Esophagus muscularis mucosa (tissue), 4 donors: ENCODE results near the gene ZSCAN5A. TPM values are rescaled to one million over a fixed set of nuclear protein-coding genes. Genes with fewer than 3 reads are reported as not detected.
A peak's percentile ranks its signal among the peaks of the same experiment; 100 is the strongest.
"Not testable (repeated sequence)": the region's sequence is repeated elsewhere in the genome, so short reads cannot be mapped to it uniquely, and the experiment has no call there.

Experiments used
- DNase-seq: peaks from one replicate; pipeline ENCODE4 v3.0.0-alpha.2; 2017; ENCODE audit errors: extremely low spot score
- H3K27ac ChIP-seq, 4 donors: fragments of 200-600 bp; sonication (generic); replicated peaks in 1 of 4; 1 replicate in 3 of 4; 2 replicates in 1 of 4; pipeline ENCODE4 v1.5.1; 2016 to 2019; ENCODE audit warnings: mild to moderate bottlenecking in 1 of 4
- H3K27me3 ChIP-seq, 4 donors: fragments of 200-600 bp; sonication (generic); one replicate each; pipeline versions ENCODE4 v1.5.1 to v1.6.0; 2016 to 2019
- H3K36me3 ChIP-seq, 4 donors: fragments of 200-600 bp; sonication (generic); one replicate each; pipeline ENCODE4 v1.5.1; 2016 to 2019
- H3K4me1 ChIP-seq, 4 donors: fragments of 200-600 bp; sonication (generic); one replicate each; pipeline ENCODE4 v1.5.1; 2016 to 2019
- H3K4me3 ChIP-seq, 4 donors: fragments of 200-600 bp; sonication (generic); 1 replicate in 2 of 4; 2 replicates in 2 of 4; pipeline ENCODE4 v1.5.1; 2016 to 2019; ENCODE audit warnings: mild to moderate bottlenecking in 4 of 4, moderate library complexity in 1 of 4
- H3K9me3 ChIP-seq, 4 donors: fragments of 200-600 bp; sonication (generic); 1 replicate in 3 of 4; 2 replicates in 1 of 4; pipeline ENCODE4 v1.5.1; 2016 to 2019
- EP300 ChIP-seq: sonication (generic); formaldehyde crosslinking; IDR thresholded peaks from one replicate; pipeline ENCODE4 v1.6.1; 2017; ENCODE audit warnings: antibody characterized with exemption
- POLR2A ChIP-seq: fragments of 450-650 bp; IDR thresholded peaks from one replicate; pipeline ENCODE4 v1.6.1; 2017; ENCODE audit warnings: antibody characterized with exemption, moderate library complexity, mild to moderate bottlenecking, low read depth
- POLR2AphosphoS5 ChIP-seq, 2 donors: sonication (generic); formaldehyde crosslinking; IDR thresholded peaks; one replicate each; pipeline ENCODE4 v1.6.1; 2017; ENCODE audit warnings: antibody characterized with exemption in 2 of 2
- WGBS: methylation state at CpG from one replicate; pipeline ENCODE4 v1.1.5; 2018; 5-methylcytosine and 5-hydroxymethylcytosine counted together
- intact Hi-C: fragments of 100-400 bp; cut with DNase I; formaldehyde crosslinking; loops from one replicate; pipeline ENCODE4 v1.15.1; 2023
- total RNA-seq, 4 donors: library from RNA; depleted of rRNA; stranded (reverse); fragments of >200 nt; gene quantifications; one replicate each; pipeline versions ENCODE4 v1.1.0 to v1.2.1, GENCODE V29; 2016
- TF ChIP-seq, protein P1 (sequence below), 3 experiments: fragments of 200-600 bp in 2 of 3; fragments of 450-650 bp in 1 of 3; sonication (generic) in 2 of 3; IDR thresholded peaks; one replicate each; pipeline ENCODE4 v1.5.1; 2017 to 2019; ENCODE audit warnings: antibody characterized with exemption in 3 of 3, mild to moderate bottlenecking in 2 of 3, moderate library complexity in 1 of 3

ZSCAN5A gene
- total RNA-seq, 4 donors from 2014 or later, result 3.7 to 9.9 (median 6.7) TPM

DNA sequence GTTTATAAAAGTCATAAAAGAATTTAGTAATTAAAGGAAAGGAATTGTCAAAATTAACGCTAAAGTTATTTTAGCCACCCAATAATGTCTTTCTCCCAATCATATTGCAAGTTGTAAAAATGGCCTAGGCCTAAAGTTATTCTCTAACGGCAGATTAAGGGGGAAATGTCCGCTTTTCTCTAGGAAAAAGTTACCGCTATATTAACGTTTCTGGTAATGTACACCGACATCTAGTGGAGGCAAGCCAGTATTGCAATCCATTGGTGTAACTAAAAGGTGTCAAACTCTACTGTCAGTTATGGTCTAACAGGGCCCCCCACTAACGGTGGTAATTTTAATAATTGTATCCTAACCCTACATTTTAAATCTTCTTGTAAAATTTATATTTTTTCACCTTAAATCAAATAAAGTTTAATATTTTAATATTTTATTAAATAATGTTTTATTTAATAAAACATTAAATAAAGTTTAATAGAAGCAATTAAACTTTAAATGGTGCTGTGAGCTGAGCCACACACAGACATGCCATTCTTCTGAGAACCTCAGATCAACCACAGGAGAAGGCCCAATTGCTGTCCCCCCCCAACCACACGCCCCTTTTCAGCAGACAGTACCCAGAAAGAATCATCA lies 35.9 kb upstream of the ZSCAN5A start:
- TF ChIP-seq POLR2AphosphoS5 (IDR thresholded peaks at IDR 0.05) (no peak), EP300 (no peak), POLR2A (no peak)
- TF ChIP-seq, protein P1, sequence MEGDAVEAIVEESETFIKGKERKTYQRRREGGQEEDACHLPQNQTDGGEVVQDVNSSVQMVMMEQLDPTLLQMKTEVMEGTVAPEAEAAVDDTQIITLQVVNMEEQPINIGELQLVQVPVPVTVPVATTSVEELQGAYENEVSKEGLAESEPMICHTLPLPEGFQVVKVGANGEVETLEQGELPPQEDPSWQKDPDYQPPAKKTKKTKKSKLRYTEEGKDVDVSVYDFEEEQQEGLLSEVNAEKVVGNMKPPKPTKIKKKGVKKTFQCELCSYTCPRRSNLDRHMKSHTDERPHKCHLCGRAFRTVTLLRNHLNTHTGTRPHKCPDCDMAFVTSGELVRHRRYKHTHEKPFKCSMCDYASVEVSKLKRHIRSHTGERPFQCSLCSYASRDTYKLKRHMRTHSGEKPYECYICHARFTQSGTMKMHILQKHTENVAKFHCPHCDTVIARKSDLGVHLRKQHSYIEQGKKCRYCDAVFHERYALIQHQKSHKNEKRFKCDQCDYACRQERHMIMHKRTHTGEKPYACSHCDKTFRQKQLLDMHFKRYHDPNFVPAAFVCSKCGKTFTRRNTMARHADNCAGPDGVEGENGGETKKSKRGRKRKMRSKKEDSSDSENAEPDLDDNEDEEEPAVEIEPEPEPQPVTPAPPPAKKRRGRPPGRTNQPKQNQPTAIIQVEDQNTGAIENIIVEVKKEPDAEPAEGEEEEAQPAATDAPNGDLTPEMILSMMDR (IDR thresholded peaks at IDR 0.05), result peak; percentile 83 to 89 (median 88)
- intact Hi-C loops, result loop anchor here (5.0 kb wide), 2 partner anchors 98 to 273 kb away; no protein-coding TSS in a partner anchor
- DNase-seq, result no peak
- no peaks in the 10 kb centered on the region for H3K4me1 ChIP-seq
- H3K27ac ChIP-seq, result no peak overlapping the region
- H3K4me3 ChIP-seq, result no peak overlapping the region
- H3K9me3 ChIP-seq, result no peaks in the 10 kb centered on the region
- WGBS, result 14% methylated on average over 8 of the region's 8 CpGs
- H3K36me3 ChIP-seq, result no peaks in the 10 kb centered on the region
- no peaks in the 10 kb centered on the region for H3K27me3 ChIP-seq

DNA sequence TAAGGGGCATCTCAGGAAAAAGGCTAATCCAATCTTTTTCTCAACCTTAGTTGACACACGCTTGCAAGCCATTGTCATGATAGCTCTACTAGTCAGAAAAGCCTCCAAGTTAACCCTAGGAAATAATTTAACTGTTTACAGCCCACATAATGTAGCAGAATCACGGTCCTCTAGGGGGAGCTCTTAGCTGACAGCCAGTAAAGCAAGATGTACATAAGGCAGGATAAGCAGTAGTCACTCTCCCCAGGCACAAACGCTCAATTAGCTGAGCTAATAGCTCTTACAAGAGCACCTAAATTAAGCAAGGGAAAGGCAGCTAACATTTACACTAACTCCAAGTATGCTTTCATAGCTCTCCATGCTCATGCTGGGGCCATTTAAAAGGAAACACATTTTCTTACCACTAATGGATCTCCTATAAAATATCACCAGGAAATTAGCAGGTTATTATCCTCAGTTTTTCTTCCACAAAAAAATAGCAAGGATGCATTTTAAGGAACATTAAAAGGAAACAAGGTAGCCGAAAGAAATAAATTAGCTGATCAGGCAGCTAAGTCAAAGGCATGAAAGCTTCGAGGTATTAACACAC lies 33.7 kb upstream of the ZSCAN5A start:
- Histone ChIP-seq H3K4me1 (no peaks in the 10 kb centered on the region), H3K9me3 (no peaks in the 10 kb centered on the region), H3K4me3 (no peak overlapping the region), H3K36me3 (no peaks in the 10 kb centered on the region), H3K27ac (no peak overlapping the region), H3K27me3 (no peaks in the 10 kb centered on the region)
- TF ChIP-seq POLR2A, result no peak
- no peak for TF ChIP-seq EP300
- TF ChIP-seq, protein P1 (IDR thresholded peaks at IDR 0.05), result no peak
- no peak for TF ChIP-seq POLR2AphosphoS5 (IDR thresholded peaks at IDR 0.05)
- intact Hi-C loops, result no loop called here
- DNase-seq, result no peak
- WGBS, result 78% methylated on average over 5 of the region's 5 CpGs

DNA sequence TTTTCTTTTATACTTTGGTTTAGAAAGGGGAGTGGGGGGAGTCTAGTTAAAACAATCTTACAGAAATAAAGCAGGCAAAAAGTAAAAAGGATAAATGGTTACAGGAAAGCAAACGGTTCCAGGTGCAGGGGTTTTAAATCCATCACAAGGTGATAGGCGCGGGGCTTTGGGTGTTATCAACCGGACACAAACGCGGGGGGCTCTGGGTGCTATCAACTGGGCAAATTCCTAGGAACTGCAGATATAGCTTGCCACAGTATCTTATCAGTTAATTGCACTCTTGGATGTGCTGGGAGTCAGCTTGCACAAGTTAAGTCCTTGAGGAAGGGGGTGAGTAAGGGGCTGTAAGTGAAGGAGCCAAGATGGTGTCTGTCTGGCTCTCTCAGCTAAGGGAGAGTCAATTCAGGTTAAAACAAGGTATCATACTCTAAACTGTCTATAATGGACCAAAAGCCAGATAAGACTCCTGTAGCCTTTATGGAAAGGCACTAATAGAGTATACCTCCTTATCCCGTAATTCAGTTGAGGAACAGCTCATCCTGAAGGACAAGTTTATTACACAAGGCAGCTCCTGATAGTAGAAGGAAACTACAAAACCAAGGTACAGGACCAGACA lies 32.6 kb upstream of the ZSCAN5A start:
- WGBS, result 78% methylated on average over 7 of the region's 7 CpGs
- H3K27ac ChIP-seq, result no peak overlapping the region
- H3K36me3 ChIP-seq, result no peaks in the 10 kb centered on the region
- H3K9me3 ChIP-seq, result no peaks in the 10 kb centered on the region
- TF ChIP-seq POLR2A, result no peak
- TF ChIP-seq POLR2AphosphoS5 (IDR thresholded peaks at IDR 0.05), result no peak
- TF ChIP-seq EP300, result no peak
- H3K4me1 ChIP-seq, result no peaks in the 10 kb centered on the region
- no peak for DNase-seq
- no peaks in the 10 kb centered on the region for H3K27me3 ChIP-seq
- intact Hi-C loops, result no loop called here
- H3K4me3 ChIP-seq, result no peak overlapping the region

DNA sequence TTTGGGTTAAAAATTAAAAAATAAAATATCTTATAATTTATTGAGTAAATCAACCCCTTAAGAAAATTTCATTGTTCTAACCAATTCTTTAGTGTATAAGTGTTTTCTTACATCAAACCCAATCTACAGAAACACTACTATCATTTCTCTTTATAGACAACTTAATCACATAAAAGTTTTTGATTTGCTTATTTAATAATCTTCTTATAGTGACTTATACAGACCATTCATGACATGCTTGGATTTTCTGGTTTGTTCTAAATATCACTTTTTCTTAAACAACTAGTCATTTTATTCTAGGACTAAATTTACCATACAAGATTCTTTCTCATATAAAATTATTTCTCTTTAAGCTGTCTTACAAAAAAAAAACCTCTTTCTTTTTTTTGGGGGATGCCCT lies 27.3 kb upstream of the ZSCAN5A start:
- H3K4me3 ChIP-seq, result no peak overlapping the region
- no peaks in the 10 kb centered on the region for H3K4me1 ChIP-seq
- no peak for DNase-seq
- no peak overlapping the region for H3K27ac ChIP-seq
- no peaks in the 10 kb centered on the region for H3K9me3 ChIP-seq
- no peaks in the 10 kb centered on the region for H3K27me3 ChIP-seq
- TF ChIP-seq POLR2A, result no peak
- TF ChIP-seq, protein P1 (IDR thresholded peaks at IDR 0.05), result no peak
- intact Hi-C loops, result no loop called here
- H3K36me3 ChIP-seq, result no peaks in the 10 kb centered on the region

DNA sequence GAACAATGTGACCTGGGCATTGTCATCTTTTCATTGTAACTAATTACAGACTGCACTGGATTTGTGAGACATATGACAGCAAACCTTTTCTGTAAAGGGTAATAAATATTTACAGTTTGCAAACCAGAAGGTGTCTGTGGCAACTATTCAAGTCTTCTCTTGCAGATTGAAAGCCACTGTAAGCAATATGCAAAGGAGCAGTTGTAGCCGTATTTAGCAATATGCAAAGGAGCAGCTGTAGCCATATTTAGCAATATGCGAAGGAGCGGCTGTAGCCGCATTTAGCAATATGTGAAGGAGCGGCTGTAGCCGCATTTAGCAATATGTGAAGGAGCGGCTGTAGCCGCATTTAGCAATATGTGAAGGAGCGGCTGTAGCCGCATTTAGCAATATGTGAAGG lies 24.4 kb upstream of the ZSCAN5A start:
- H3K4me1 ChIP-seq, H3K27ac ChIP-seq, H3K27me3 ChIP-seq, H3K9me3 ChIP-seq, DNase-seq, intact Hi-C loops, H3K4me3 ChIP-seq, H3K36me3 ChIP-seq: not testable (repeated sequence)
- 90% methylated on average over 9 of the region's 10 CpGs for WGBS

DNA sequence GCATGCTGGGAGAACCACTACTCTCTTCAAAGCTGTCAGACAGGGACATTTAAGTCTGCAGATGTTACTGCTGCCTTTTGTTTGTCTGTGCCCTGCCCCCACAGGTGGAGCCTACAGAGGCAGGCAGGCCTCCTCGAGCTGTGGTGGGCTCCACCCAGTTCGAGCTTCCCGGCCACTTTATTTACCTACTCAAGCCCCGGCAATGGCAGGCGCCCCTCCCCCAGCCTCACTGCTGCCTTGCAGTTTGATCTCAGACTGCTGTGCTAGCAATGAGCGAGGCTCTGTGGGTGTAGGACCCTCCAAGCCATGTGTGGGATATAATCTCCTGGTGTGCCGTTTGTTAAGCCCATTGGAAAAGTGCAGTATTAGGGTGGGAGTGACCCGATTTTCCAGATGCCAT lies 22.4 kb upstream of the ZSCAN5A start:
- H3K4me1 ChIP-seq, intact Hi-C loops, H3K27ac ChIP-seq, DNase-seq, H3K27me3 ChIP-seq, H3K36me3 ChIP-seq, H3K4me3 ChIP-seq: not testable (repeated sequence)
- WGBS, result 89% methylated on average over 6 of the region's 8 CpGs
- H3K9me3 ChIP-seq, result peaks cover 0 to 14% (median 9%) of the 10 kb centered on the region in 4 donors

DNA sequence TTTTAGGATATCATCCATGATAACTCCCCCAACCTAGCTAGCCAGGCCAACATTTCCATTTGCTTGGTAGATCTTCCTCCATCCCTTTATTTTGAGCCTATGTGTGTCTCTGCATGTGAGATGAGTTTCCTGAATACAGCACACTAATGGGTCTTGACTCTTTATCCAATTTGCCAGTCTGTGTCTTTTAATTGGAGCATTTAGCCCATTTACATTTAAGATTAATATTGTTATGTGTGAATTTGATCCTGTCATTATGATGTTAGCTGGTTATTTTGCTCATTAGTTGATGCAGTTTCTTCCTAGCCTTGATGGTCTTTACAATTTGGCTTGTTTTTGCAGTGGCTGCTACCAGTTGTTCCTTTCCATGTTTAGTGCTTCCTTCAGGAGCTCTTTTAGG lies 20.7 kb upstream of the ZSCAN5A start:
- H3K4me1 ChIP-seq, H3K4me3 ChIP-seq, H3K27ac ChIP-seq, intact Hi-C loops, H3K27me3 ChIP-seq, DNase-seq, H3K36me3 ChIP-seq: not testable (repeated sequence)
- H3K9me3 ChIP-seq, result peaks cover 0 to 14% (median 9%) of the 10 kb centered on the region in 4 donors
